HG03378 (cell line): ENCODE measurements around the gene SH3BP2.

Source experiments
- ATAC-seq: cut with Tn5 transposase; IDR thresholded peaks from one replicate; pipeline ENCODE4 v1.9.1; 2021; ENCODE audit warnings: mild to moderate bottlenecking, moderate library complexity; ENCODE audit not compliant: unreplicated experiment

Gene SH3BP2

DNA sequence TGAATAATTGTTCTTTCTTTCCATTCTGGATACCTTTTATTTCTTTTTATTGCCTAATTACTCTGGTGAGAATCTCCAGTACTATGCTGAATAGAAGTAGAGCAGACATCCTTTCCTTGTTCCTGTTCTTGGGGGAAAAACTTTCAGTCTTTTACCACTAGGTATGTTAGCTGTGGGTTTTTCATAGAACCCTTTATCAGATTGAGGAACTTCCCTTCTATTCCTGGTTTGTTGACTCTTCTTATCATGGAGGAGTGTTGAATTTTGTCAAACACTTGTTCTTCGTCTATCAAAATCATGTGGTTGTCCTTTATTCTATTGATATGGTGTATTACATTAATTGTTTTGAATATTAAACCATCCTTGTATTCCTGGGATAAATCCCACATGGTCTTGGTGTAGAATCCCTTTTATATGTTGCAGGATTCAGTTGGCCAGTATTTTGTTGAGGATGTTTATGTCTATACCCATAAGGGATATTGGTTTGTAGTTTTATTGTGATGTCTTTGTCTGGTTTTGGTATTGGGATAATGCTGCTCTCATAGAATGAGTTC lies 23.6 kb downstream of the SH3BP2 start:
- ATAC-seq = no peak

DNA sequence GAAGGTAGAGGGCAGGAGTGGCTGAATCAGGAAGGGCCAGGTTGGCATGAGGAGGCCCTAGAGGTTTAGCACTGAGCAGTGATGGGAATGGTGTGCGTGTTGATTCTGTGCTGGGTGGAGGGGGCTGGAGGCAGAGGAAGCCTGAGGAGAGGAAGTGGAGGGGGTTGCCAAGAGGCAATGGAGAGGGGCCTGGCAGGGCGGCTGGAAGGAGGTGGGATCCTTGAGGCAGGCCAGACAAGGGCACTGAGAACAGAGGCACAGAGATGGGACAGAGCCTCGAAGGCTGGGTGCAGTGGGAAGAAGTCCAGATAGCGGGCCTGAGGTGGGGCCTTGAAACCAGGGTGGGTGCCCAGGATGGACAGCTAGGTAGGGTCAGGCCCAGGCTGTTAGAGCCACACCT lies 24.3 kb downstream of the SH3BP2 start:
- no peak for ATAC-seq

DNA sequence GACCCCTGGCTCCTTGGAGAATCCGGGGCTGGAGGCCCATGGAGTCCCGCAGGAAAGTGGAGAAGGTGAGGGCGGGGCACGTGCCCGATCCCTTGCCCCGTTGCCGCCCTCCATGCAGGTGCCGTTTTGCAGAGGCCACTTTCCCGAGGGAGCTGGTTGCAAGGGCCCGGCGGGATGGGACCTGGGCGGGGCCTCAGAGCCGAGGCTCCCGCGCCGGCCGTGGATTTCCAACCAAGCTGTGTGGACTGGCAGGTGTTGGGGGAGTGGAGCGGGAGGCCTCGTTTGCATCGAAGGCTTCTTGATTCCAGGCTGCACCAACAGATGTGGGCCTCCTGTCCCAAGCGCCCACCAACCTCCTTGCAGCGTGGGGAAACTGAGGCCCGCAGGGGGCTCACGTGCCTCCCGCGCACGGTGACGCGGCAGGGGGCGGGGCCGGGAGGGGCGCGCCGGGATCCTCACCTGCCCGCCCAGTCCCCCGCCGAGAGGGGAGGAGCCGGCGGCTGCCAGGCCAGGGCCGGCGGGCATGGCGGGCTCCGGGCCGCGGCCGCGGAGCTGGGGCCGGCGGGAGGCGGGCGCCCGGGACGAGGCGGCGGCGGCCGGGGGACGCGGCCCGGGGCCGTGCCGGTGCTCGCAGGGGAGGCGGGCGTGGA lies 24.9 kb downstream of the SH3BP2 start:
- ATAC-seq = no peak

DNA sequence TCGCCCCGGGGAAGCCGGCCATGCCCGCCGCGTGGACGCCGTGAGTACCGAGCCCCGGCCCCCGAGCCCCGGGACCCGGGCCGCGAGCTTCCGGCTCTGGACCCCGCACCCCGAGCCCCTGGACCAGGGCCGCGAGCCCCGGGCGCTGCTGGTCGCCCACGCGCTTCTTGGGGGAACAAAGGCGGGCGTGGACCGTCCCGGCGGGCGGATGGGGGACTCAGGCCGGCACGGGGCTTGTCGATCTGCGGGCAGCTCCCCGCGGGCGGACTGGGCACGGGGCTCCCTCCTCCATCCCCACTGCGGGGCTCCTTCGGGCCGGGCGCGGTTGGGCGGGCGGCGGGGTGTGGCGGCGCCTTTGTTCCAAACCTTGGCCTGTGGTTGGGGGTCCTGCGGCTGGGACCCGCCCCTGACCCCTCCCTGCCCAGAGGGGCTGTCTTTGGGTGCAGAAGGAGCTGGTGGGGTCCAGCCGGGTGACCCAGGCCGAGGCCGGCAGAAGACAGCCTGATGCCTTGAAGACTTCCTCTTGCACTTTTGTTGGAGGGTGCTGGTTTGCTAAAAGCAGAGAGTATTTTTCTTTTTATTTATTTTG lies 25.6 kb downstream of the SH3BP2 start:
- no peak for ATAC-seq

DNA sequence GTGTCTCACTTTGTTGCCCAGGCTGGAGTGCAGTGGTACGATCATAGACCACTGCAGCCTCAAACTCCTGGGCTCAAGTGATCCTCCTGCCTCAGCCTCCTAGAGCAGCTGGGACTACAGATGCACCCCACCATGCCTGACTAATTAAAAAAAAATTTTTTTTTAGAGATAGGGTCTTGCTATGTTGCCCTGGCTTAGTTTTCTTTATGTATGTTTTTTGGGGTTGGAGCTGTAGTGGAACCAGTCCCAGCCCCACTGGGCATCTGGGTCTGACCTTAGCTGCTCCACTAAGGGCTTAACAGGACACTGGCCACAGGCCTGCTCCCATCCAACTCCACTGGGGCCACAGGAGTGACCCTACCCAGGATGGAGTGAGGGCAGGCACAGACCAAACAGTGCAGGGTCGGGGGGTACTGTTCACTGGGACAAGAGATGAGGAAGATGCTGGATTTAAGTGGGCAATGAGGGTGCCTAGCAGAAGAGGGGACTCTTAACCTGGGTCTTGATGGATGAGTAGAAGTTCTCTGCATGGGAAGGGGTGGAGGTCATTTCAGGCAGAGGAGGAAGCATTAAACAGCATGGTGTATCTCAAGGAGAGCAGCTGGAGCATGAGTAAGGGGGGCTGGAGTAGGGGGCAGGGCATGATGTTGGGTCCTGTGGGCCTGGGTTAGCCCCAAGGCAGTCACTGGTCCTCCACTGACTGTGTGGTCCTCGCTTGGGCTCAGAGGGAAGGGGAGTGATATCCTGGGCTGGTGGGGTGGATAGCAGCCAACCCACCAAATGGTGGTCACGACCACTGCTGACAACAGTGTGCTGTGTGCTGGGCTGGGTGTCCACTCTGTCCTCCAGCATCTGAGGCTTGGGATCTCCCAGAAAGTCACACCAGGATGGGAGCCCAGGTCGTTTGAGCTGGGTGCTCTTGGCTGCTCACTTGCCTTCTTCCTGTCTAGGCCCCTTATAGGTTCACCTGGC lies 26.6 kb downstream of the SH3BP2 start:
- ATAC-seq = no peak

DNA sequence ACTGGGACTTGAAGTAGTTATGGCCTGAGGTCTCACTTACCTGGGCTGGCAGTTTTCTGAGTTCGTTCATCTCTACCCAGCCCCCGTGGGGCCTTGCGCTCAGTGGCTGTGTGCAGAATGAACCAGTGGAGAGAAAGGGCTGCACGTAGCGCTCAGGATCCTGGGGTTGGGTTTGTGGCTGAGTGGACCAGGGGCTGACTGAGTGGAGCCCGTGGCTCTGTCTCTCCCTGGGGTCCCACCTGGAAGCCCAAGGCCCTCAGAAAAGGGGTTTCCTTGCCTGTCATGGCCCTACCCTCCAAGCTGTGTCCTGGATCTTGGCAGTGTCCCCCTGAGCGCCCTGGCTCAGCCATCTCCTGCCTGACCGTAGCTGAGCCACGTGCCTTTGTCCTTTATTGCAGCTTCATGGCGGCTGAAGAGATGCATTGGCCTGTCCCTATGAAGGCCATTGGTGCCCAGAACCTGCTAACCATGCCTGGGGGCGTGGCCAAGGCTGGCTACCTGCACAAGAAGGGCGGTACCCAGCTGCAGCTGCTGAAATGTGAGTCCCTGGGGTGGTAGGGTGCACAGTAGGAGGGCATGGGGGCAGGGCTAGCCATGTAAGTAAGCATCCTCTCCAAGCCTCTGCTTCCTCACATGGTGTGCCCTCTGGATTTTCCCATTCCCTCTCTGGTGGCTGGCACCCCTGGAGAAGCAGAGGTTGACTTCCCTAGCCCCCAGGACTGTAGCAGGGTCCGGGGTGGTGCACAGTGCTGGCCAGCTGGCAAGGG lies 27.5 kb downstream of the SH3BP2 start:
- ATAC-seq = no peak

DNA sequence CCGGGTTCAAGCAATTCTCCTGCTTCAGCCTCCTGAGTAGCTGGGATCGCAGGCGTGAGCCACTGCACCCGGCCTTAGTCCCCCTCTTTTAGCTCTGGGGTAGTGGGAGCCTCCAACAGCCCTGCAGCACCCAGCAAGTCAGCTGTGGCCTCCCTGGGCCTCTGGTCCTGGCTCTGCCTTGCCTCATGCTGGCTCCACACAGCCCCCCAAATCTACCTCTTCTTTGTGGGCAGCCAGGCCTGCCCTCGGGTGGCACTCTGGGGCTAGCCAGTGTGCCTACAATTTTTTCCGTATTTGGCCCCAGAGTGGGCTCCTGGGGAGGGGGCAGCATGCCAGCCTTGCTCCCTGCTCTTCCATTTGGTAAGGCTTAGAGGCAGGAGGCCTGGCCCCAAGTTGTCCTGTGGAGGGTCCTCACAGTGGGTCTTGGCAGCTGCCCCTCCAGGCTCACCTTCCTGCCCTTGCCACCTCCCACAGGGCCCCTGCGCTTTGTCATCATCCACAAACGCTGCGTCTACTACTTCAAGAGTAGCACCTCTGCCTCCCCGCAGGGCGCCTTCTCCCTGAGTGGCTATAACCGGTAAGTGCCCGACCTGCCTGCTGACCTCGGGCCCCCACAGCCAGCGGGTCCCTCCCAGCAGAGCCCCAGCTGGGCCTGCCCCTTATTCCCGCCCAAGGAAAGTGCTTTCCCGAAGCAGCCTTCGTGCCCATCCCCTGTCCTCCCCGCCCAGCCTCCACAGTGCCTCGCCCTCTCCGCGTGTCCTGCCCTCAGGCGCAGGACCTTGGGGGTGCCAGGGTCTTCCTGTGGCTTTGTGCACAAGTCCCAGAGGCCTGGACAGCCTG lies 29.8 kb downstream of the SH3BP2 start:
- ATAC-seq = no peak

DNA sequence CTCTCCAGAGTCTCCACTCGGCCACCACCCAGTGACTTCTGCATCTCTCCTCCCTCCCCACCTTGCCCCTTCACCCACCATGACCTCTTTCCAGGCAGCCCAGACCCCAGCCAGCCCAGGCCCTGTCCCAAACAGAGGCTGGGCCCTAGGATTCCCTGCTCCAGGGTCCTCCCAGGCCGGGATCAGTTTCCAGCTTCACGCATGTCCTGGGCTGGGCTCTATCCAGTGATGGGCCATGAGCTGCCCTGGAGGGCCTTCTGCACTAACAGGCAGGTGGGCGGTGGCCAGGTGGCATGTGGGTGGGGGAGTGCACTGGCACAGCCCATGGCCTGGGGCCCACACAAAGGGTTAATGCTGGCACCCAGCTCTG lies 30.4 kb downstream of the SH3BP2 start:
- no peak for ATAC-seq

DNA sequence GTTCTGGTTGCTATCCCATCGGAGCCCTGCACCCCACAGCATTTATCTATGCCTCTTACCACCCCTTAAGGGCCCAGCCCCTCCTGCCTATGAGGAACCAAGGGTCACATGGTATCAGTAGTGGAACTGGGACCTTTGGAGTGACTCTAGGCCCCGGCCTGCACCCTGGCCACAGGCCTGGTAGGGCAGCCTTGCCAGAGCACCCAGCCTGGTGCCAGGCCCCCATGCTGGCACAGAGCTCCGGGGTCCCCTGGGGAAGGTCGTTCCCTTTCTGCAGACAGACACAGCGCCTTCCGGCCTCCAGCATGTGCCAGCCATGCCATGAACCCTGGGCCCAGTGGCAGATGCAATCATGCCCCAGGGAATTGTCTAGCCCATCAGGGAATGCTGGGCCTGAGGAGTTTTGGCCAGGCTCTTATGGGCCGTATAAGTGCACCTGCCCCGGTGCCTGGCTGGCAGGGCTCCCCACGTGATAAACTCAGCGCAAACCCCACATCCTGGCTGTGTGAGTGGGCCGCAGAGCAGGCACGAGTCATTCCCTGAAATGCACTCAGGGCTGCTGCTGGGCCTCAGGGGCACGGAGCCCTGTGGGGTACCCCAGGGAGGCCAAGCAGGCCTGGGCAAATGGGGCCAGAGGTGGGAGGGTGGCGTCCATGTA lies 30.9 kb downstream of the SH3BP2 start:
- no peak for ATAC-seq

DNA sequence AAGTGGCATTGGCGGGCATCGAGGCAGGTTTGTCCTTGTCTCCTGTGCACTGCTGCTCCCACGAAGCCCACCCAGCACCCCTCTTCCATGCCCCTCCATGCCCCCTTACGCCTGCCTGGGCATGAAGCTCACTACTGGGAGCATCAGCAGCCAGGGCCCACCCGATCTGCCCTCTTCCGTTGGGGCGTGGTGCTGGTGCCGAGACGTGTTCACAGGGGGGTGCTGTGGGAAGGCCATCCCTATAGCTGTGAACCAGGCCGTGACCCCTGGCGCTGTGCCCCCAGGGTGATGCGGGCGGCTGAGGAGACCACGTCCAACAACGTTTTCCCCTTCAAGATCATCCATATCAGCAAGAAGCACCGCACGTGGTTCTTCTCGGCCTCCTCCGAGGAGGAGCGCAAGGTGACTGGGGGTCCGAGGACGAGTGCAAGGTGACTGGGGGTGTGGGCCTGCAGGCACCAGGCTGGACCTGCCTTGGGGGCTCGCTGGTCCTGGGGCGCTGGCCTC lies 31.5 kb downstream of the SH3BP2 start:
- no peak for ATAC-seq

DNA sequence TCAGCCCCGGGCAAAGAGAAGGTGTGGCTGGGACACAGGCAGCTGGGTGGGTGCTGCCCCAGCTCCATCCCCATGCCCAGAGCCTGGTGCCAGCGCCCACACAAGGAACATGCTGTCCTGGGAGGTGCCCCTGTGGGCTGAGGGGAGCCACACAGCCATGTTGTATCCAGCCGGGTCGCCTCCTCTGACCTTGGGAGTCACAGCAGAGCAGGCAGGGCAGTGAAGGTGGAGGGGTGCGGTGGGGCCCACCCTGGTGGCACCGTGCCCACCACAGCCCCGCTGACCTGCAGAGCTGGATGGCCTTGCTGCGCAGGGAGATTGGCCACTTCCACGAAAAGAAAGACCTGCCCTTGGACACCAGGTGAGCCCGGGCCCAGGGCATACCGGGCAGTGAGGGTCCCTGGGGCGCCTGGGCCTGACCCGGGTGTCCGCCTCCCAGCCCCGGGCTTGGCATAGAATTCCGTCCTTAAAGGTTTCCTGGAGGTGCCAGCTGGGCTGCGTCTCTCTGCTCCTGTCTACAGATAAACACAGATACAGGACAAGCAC lies 32.0 kb downstream of the SH3BP2 start:
- ATAC-seq = no peak

DNA sequence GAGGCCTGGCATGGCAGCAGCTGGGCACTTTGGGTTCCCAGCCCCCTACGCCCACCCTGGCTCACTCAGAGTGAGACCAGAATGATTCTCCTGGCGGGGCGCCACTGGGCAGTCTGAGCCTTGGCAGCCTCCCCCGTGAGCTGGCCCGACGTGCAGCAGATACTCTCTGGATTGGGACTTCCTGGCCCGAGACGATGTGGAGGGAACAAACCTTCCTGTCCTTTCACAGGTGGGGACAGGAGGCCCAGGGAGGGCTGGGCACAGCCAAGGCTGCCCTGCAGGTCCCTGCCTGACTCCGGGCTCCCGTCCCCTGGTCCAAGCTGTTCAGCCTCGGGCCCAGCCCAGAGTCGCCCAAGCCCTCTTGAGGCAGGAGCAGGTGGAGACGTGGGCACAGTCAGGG lies 32.9 kb downstream of the SH3BP2 start:
- no peak for ATAC-seq

DNA sequence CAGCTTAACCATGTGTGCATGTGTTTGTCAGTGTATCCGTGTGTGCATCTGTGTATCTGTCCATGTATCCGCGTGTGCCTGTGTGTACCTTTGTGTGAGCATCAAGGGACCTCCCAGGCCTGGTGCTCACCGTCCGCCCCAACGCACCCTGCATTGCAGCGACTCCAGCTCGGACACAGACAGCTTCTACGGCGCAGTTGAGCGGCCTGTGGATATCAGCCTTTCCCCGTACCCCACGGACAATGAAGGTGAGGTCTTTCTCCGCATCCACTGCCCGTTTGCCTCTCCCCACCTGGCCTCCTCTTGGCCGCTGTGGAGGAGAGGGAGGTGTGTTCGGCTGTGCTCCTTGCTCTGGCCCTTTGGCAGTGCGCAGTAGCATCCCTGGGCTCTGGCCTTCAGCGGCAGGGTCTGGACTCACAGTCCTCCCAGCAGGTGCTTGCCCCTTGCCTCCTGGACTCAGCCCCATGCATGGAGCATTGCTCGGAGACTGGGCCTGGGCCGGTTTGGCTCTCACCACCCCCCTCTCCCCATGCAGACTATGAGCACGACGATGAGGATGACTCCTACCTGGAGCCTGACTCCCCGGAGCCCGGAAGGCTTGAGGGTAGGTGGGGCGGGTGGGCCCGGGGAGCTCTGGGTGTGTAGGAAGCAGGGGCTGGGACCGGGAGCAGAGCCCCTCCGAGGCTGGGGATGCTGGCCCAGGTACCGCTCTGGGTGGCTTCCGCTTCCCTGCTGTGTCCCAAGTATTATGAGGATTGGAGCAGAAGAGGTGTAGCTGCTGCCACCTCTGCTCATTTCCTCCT lies 34.4 kb downstream of the SH3BP2 start:
- no peak for ATAC-seq

DNA sequence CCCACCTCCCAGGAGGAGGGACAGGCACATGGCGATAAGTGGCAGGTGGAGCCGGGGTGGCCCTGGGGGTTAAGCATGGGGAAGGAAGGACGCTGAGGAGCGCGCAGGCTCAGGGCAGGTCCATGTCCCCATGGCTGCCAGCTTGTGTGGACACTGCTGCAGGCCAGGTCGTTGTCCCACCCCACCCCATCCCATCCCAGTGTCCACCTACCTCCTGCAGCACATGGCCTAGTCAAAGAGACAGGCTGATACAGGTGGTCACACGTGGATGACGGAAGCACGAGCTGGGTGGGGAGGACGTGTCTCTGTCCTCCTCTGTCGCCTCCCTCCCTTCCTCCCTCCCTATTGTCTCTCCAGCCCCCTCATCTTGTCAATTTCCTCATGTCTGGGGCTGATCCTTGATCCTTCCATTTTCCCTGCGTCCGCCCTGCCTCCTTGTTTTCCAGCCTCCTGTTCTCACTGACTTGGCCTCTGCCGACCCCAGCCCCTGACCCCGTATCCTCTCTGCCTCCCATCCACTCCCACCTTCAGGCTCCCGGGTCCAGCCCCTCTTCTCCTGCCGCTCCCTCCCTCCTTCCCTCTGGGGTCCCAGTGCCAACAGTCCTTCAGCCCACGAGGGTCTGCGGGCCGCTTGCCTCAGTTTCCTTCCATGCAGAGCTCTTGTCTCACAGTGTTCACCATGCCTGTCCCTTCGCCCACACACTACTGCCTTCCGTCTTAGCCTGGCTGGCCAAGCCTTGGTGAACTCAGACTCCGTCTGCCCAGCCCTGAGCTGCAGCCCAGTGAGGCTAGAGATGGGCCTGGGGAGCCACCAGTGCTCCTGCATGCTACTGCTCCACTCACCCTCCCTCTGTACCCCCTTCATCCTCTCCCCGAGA lies 35.2 kb downstream of the SH3BP2 start:
- no peak for ATAC-seq

DNA sequence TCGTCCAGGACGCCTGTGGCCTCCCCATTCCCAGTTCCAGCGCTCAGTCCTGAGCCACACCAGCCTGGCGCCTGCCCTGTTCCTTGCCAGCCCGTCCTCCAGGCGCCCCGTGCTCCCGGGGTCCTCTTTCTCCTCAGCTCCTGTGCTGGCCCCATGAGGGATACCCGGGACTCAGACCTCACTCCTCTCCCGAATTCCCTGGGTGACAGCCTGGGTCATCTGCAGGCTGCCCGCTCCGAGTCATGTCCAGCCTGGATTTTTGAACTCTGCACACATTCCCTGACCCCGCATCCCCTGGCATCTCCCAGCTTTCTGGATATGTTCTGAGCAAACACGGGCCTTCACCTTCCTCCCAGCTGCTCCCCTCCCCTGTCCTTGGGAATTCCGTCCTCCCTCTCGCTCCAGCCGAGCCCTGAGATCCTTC lies 35.9 kb downstream of the SH3BP2 start:
- ATAC-seq = no peak

DNA sequence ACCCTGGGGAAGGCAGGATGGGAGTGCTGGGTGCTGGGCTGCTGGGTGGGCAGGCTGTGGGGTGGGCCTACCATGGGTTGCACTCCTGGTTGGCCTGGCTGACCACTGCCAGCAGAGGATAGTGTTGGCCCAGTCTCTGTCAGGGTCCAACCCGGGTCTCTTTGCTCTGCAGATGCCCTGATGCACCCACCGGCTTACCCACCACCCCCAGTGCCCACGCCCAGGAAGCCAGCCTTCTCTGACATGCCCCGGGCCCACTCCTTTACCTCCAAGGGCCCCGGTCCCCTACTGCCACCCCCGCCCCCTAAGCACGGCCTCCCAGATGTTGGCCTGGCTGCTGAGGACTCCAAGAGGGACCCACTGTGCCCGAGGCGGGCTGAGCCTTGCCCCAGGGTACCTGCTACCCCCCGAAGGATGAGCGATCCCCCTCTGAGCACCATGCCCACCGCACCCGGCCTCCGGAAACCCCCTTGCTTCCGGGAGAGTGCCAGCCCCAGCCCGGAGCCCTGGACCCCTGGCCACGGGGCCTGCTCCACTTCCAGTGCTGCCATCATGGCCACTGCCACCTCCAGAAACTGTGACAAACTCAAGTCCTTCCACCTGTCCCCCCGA lies 36.5 kb downstream of the SH3BP2 start:
- no peak for ATAC-seq

DNA sequence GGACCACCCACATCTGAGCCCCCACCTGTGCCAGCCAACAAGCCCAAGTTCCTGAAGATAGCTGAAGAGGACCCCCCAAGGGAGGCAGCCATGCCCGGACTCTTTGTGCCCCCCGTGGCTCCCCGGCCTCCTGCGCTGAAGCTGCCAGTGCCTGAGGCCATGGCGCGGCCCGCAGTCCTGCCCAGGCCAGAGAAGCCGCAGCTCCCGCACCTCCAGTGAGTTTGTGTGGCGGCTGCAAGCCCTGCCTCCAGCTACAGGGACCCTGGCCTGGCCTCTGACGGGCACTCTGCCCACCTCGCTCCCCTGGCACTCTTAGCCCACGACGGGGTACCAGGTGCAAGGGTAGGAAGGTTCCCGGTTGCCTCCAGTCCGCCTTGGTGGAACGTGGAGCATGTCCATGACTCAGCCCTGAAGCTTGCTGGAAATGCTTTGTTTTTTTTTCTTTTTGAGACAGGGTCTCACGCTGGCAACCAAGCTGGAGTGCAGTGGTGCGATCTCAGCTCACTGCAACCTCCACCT lies 37.1 kb downstream of the SH3BP2 start:
- no peak for ATAC-seq
